SK-N-SH (cell line): ENCODE data around the gene NMBR. TPM values are rescaled to one million over a fixed set of nuclear protein-coding genes. Genes with fewer than 3 reads are reported as not detected.

ENCODE experiments used
- CTCF ChIA-PET: fragments of 300-600, 350-600 bp; formaldehyde crosslinking; extraction: SDS; loops from one replicate; lab custom pipeline; 2021; lab: Yijun Ruan, JAX
- POLR2A ChIA-PET: fragments of 350-600 bp; sonication (Branson Sonifier 250); formaldehyde crosslinking; extraction: SDS; loops from one replicate; lab custom pipeline; 2020; ENCODE audit warnings: antibody characterized with exemption, inconsistent platforms; lab: Yijun Ruan, JAX
- DNase-seq: peaks from one replicate; pipeline ENCODE4 v3.0.0; 2012
- H2AFZ ChIP-seq: fragments of 200-600 bp; sonication (generic); 2 replicates; pipeline ENCODE4 v1.8.1; 2016; ENCODE audit warnings: antibody characterized with exemption, mild to moderate bottlenecking, low read depth
- H3F3A ChIP-seq: fragments of 200-600 bp; sonication (generic); replicated peaks from 2 replicates; pipeline ENCODE3; 2016; ENCODE audit warnings: antibody characterized with exemption, mild to moderate bottlenecking; ENCODE audit not compliant: insufficient read depth
- H3K27ac ChIP-seq, 2 experiments: fragments of 200-500 bp in 1 of 2; fragments of 200-600 bp in 1 of 2; sonication (Bioruptor generic) in 1 of 2; sonication (generic), shearing (Covaris generic) in 1 of 2; 2 replicates each; pipeline versions ENCODE4 v1.5.1 to v1.6.1; 2014 to 2016; ENCODE audit warnings: low read depth in 2 of 2, inconsistent platforms in 1 of 2, low read length in 1 of 2, mild to moderate bottlenecking in 1 of 2, mixed read lengths in 1 of 2
- H3K27me3 ChIP-seq: fragments of 200-600 bp; sonication (generic), shearing (Covaris generic); 2 replicates; pipeline ENCODE4 v1.6.1; 2016; ENCODE audit warnings: mixed run types; ENCODE audit not compliant: insufficient read depth
- H3K36me3 ChIP-seq, 2 experiments: fragments of 200-500 bp in 1 of 2; fragments of 200-600 bp in 1 of 2; sonication (Bioruptor generic) in 1 of 2; sonication (generic) in 1 of 2; replicated peaks in 1 of 2; 2 replicates each; pipeline versions ENCODE3 to v1.5.1; 2014 to 2016; ENCODE audit warnings: low read length in 1 of 2, mild to moderate bottlenecking in 1 of 2; ENCODE audit not compliant: insufficient read depth in 2 of 2, control insufficient read depth in 1 of 2
- H3K4me1 ChIP-seq, 2 experiments: fragments of 200-500 bp in 1 of 2; fragments of 200-600 bp in 1 of 2; sonication (Bioruptor generic) in 1 of 2; sonication (generic), shearing (Covaris generic) in 1 of 2; 2 replicates each; pipeline versions ENCODE4 v1.5.1 to v1.6.1; 2014 to 2016; ENCODE audit warnings: low read depth in 1 of 2, low read length in 1 of 2, mixed run types in 1 of 2; ENCODE audit not compliant: insufficient read depth in 2 of 2, control insufficient read depth in 1 of 2
- H3K4me2 ChIP-seq: fragments of 200-600 bp; sonication (generic), shearing (Covaris generic); 2 replicates; pipeline ENCODE4 v1.6.1; 2017; ENCODE audit warnings: mixed run types
- H3K4me3 ChIP-seq, 2 experiments: fragments of 200-500 bp in 1 of 2; fragments of 200-600 bp in 1 of 2; sonication (Bioruptor generic) in 1 of 2; sonication (generic), shearing (Covaris generic) in 1 of 2; 2 replicates each; pipeline versions ENCODE4 v1.5.1 to v1.8.1; 2014 to 2016; ENCODE audit warnings: low read depth in 2 of 2, inconsistent platforms in 1 of 2, low read length in 1 of 2, mild to moderate bottlenecking in 1 of 2, mixed read lengths in 1 of 2, moderate library complexity in 1 of 2
- H3K79me2 ChIP-seq: fragments of 200-600 bp; sonication (generic); 2 replicates; pipeline ENCODE4 v1.8.1; 2017; ENCODE audit warnings: mild to moderate bottlenecking; ENCODE audit not compliant: insufficient read depth
- H3K9ac ChIP-seq: fragments of 200-600 bp; sonication (generic); 2 replicates; pipeline ENCODE4 v1.6.1; 2017; ENCODE audit warnings: mixed run types
- H3K9me2 ChIP-seq: fragments of 200-600 bp; sonication (generic); 2 replicates; pipeline ENCODE4 v1.6.1; 2017; ENCODE audit warnings: mixed run types
- H3K9me3 ChIP-seq: fragments of 200-600 bp; sonication (generic); 2 replicates; pipeline ENCODE4 v1.6.1; 2017; ENCODE audit warnings: mixed run types, mild to moderate bottlenecking, moderate library complexity
- H4K20me1 ChIP-seq: fragments of 200-600 bp; sonication (generic); 2 replicates; pipeline ENCODE4 v1.6.1; 2017; ENCODE audit warnings: mild to moderate bottlenecking, mixed run types; ENCODE audit not compliant: insufficient read depth
- FOSL2 ChIP-seq: IDR thresholded peaks from 2 replicates; pipeline ENCODE4 v1.4.0; 2012; ENCODE audit warnings: low read depth, mild to moderate bottlenecking, moderate library complexity, borderline replicate concordance
- GABPA ChIP-seq: IDR thresholded peaks from 2 replicates; pipeline ENCODE4 v1.4.0; 2012; ENCODE audit warnings: low read depth, mild to moderate bottlenecking
- GATA2 ChIP-seq: sonication (generic); formaldehyde crosslinking; IDR thresholded peaks from 2 replicates; pipeline ENCODE4 v1.5.0; 2020; ENCODE audit warnings: mild to moderate bottlenecking, missing genetic modification reagents
- MXI1 ChIP-seq: IDR thresholded peaks from 2 replicates; pipeline ENCODE4 v1.6.1; 2012; ENCODE audit warnings: mild to moderate bottlenecking, low read depth, low read length, improper control_type of control experiment
- NRF1 ChIP-seq: IDR thresholded peaks from 2 replicates; pipeline ENCODE4 v1.6.1; 2012; ENCODE audit warnings: low read depth, mild to moderate bottlenecking, low read length
- POLR2AphosphoS5 ChIP-seq: IDR thresholded peaks from 2 replicates; pipeline ENCODE4 v1.6.1; 2012; ENCODE audit warnings: low read depth, low read length
- RAD21 ChIP-seq: IDR thresholded peaks from 2 replicates; pipeline ENCODE4 v1.6.1; 2012; ENCODE audit warnings: mild to moderate bottlenecking, low read length
- RXRA ChIP-seq: IDR thresholded peaks from 2 replicates; pipeline ENCODE4 v1.4.0; 2012; ENCODE audit warnings: low read depth, mild to moderate bottlenecking, borderline replicate concordance
- SIN3A ChIP-seq: IDR thresholded peaks from 2 replicates; pipeline ENCODE4 v1.6.1; 2012; ENCODE audit warnings: low read depth, mild to moderate bottlenecking, low read length, moderate library complexity, borderline replicate concordance
- SMC3 ChIP-seq: IDR thresholded peaks from 2 replicates; pipeline ENCODE4 v1.6.1; 2012; ENCODE audit warnings: low read depth, low read length, improper control_type of control experiment
- TAF1 ChIP-seq: IDR thresholded peaks from 2 replicates; pipeline ENCODE4 v1.6.1; 2012; ENCODE audit warnings: low read depth, mild to moderate bottlenecking, low read length, moderate library complexity, borderline replicate concordance
- WGBS: methylation state at CpG from one replicate; pipeline ENCODE4 v1.1.6; 2017; ENCODE audit warnings: low lambda C conversion rate; 5-methylcytosine and 5-hydroxymethylcytosine counted together
- polyA plus RNA-seq, 3 experiments: library from polyadenylated mRNA; depleted of rRNA; stranded (reverse); fragments of >200 nt; gene quantifications; 2 replicates each; pipeline ENCODE4 v1.2.3, GENCODE V29; 2012
- TF ChIP-seq, protein P1 (sequence below): fragments of 200-600 bp; sonication (generic); IDR thresholded peaks from 2 replicates; pipeline ENCODE4 v1.6.1; 2017; ENCODE audit warnings: antibody characterized with exemption, mild to moderate bottlenecking, moderate library complexity
- TF ChIP-seq, protein P2 (sequence below): fragments of 150-350 bp; IDR thresholded peaks from 2 replicates; pipeline ENCODE4 v1.6.1; 2016; ENCODE audit warnings: mild to moderate bottlenecking, low read depth, low read length
- TF ChIP-seq, protein P3 (sequence below): IDR thresholded peaks from 2 replicates; pipeline ENCODE4 v1.4.0; 2012; ENCODE audit warnings: low read depth
- TF ChIP-seq, protein P4 (sequence below): IDR thresholded peaks from 2 replicates; pipeline ENCODE4 v1.6.1; 2012; ENCODE audit warnings: mild to moderate bottlenecking, low read depth, low read length, moderate library complexity
- TF ChIP-seq, protein P5 (sequence below): IDR thresholded peaks from 2 replicates; pipeline ENCODE4 v1.4.0; 2012; ENCODE audit warnings: low read depth, borderline replicate concordance
- TF ChIP-seq, protein P6 (sequence below): IDR thresholded peaks from 2 replicates; pipeline ENCODE4; 2012

NMBR gene
- polyA plus RNA-seq, 1 of the 3 experiments (the other 2 are of a cell fraction), result not detected

DNA sequence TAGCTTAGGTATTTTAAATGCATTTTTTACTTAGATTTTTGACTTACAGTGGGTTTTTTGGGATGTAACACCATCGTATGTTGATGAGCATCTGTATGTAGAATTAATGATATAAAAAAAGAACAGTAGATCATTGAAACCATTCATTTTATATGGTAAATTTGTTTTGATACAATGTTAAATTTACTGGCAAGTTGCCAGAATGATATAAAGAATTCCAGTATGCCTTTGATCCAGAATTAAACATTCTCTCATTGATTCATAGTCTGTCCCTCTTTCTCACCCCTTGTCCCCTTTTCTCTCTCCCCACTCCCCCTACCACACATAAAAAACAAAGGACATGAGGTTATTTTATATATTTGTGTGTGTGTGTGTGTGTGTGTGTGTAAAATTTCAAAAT lies 45.4 kb upstream of the NMBR start (continued):
- TF ChIP-seq, protein P1, sequence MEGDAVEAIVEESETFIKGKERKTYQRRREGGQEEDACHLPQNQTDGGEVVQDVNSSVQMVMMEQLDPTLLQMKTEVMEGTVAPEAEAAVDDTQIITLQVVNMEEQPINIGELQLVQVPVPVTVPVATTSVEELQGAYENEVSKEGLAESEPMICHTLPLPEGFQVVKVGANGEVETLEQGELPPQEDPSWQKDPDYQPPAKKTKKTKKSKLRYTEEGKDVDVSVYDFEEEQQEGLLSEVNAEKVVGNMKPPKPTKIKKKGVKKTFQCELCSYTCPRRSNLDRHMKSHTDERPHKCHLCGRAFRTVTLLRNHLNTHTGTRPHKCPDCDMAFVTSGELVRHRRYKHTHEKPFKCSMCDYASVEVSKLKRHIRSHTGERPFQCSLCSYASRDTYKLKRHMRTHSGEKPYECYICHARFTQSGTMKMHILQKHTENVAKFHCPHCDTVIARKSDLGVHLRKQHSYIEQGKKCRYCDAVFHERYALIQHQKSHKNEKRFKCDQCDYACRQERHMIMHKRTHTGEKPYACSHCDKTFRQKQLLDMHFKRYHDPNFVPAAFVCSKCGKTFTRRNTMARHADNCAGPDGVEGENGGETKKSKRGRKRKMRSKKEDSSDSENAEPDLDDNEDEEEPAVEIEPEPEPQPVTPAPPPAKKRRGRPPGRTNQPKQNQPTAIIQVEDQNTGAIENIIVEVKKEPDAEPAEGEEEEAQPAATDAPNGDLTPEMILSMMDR, result no peak

DNA sequence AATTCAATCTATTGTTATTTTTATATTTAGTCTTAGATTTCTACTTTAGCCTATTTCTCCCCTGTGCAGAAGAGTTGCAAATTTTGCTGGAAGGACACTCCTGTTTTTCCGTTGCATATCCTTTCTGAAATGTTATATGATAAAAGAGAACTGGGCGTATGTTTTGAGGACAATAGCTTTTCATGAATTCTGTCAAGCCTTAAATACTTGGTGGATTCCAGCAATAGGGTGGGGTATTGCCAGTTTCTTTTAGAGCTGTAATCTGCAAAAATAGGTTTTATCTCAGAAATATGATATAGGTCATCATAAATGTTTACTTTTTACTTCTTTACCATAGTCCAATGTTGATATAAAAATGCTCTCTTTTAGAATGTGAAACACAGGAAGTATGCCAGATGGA lies 42.1 kb upstream of the NMBR start:
- no peaks in the 10 kb centered on the region for H3K27me3 ChIP-seq
- H3K36me3 ChIP-seq, result peaks cover 34 to 48% of the 10 kb centered on the region in 2 experiments
- peaks cover 42% of the 10 kb centered on the region for H3K79me2 ChIP-seq
- 97% methylated on average over 2 of the region's 2 CpGs for WGBS
- TF ChIP-seq, protein P2, sequence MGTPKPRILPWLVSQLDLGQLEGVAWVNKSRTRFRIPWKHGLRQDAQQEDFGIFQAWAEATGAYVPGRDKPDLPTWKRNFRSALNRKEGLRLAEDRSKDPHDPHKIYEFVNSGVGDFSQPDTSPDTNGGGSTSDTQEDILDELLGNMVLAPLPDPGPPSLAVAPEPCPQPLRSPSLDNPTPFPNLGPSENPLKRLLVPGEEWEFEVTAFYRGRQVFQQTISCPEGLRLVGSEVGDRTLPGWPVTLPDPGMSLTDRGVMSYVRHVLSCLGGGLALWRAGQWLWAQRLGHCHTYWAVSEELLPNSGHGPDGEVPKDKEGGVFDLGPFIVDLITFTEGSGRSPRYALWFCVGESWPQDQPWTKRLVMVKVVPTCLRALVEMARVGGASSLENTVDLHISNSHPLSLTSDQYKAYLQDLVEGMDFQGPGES, result no peak
- TF ChIP-seq, protein P3, sequence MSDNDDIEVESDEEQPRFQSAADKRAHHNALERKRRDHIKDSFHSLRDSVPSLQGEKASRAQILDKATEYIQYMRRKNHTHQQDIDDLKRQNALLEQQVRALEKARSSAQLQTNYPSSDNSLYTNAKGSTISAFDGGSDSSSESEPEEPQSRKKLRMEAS, result no peak
- TF ChIP-seq, protein P4, sequence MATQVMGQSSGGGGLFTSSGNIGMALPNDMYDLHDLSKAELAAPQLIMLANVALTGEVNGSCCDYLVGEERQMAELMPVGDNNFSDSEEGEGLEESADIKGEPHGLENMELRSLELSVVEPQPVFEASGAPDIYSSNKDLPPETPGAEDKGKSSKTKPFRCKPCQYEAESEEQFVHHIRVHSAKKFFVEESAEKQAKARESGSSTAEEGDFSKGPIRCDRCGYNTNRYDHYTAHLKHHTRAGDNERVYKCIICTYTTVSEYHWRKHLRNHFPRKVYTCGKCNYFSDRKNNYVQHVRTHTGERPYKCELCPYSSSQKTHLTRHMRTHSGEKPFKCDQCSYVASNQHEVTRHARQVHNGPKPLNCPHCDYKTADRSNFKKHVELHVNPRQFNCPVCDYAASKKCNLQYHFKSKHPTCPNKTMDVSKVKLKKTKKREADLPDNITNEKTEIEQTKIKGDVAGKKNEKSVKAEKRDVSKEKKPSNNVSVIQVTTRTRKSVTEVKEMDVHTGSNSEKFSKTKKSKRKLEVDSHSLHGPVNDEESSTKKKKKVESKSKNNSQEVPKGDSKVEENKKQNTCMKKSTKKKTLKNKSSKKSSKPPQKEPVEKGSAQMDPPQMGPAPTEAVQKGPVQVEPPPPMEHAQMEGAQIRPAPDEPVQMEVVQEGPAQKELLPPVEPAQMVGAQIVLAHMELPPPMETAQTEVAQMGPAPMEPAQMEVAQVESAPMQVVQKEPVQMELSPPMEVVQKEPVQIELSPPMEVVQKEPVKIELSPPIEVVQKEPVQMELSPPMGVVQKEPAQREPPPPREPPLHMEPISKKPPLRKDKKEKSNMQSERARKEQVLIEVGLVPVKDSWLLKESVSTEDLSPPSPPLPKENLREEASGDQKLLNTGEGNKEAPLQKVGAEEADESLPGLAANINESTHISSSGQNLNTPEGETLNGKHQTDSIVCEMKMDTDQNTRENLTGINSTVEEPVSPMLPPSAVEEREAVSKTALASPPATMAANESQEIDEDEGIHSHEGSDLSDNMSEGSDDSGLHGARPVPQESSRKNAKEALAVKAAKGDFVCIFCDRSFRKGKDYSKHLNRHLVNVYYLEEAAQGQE, result no peak
- TF ChIP-seq, protein P5, sequence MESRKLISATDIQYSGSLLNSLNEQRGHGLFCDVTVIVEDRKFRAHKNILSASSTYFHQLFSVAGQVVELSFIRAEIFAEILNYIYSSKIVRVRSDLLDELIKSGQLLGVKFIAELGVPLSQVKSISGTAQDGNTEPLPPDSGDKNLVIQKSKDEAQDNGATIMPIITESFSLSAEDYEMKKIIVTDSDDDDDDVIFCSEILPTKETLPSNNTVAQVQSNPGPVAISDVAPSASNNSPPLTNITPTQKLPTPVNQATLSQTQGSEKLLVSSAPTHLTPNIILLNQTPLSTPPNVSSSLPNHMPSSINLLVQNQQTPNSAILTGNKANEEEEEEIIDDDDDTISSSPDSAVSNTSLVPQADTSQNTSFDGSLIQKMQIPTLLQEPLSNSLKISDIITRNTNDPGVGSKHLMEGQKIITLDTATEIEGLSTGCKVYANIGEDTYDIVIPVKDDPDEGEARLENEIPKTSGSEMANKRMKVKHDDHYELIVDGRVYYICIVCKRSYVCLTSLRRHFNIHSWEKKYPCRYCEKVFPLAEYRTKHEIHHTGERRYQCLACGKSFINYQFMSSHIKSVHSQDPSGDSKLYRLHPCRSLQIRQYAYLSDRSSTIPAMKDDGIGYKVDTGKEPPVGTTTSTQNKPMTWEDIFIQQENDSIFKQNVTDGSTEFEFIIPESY, result no peak
- TF ChIP-seq GATA2 (CRISPR knock-in tag), result no peak
- no peak for TF ChIP-seq TAF1
- TF ChIP-seq, protein P6, sequence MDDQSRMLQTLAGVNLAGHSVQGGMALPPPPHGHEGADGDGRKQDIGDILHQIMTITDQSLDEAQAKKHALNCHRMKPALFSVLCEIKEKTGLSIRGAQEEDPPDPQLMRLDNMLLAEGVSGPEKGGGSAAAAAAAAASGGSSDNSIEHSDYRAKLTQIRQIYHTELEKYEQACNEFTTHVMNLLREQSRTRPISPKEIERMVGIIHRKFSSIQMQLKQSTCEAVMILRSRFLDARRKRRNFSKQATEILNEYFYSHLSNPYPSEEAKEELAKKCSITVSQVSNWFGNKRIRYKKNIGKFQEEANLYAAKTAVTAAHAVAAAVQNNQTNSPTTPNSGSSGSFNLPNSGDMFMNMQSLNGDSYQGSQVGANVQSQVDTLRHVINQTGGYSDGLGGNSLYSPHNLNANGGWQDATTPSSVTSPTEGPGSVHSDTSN, result no peak
- no peak for TF ChIP-seq NRF1
- TF ChIP-seq RXRA, result no peak
- TF ChIP-seq POLR2AphosphoS5, result no peak
- no peak for TF ChIP-seq MXI1
- TF ChIP-seq RAD21, result no peak
- no peak for TF ChIP-seq FOSL2
- TF ChIP-seq SMC3, result no peak
- TF ChIP-seq GABPA, result no peak
- no peak for TF ChIP-seq SIN3A
- TF ChIP-seq, protein P1, result no peak
- CTCF ChIA-PET, result interaction anchor here (1.0 to 1.9 kb wide), 3 partner anchors 18 to 198 kb away, joined by 3 to 5 read pairs (median 5); no protein-coding TSS in a partner anchor
- no peak for DNase-seq
- no peak overlapping the region for H3K4me2 ChIP-seq
- no peak overlapping the region for H3K27ac ChIP-seq
- no peaks in the 10 kb centered on the region for H3K9me3 ChIP-seq
- POLR2A ChIA-PET, result no interaction called here
- H3K9me2 ChIP-seq, result no peaks in the 10 kb centered on the region
- H3K4me3 ChIP-seq, result no peak overlapping the region
- H3K9ac ChIP-seq, result no peak overlapping the region
- no peak overlapping the region for H2AFZ ChIP-seq
- H4K20me1 ChIP-seq, result no peaks in the 10 kb centered on the region
- peaks cover 26% of the 10 kb centered on the region for H3F3A ChIP-seq
- peaks cover 0 to 6% of the 10 kb centered on the region in 2 experiments; a peak in 2 of 4 replicates for H3K4me1 ChIP-seq
